ENCODE measurements around the gene MTRR.

DNA sequence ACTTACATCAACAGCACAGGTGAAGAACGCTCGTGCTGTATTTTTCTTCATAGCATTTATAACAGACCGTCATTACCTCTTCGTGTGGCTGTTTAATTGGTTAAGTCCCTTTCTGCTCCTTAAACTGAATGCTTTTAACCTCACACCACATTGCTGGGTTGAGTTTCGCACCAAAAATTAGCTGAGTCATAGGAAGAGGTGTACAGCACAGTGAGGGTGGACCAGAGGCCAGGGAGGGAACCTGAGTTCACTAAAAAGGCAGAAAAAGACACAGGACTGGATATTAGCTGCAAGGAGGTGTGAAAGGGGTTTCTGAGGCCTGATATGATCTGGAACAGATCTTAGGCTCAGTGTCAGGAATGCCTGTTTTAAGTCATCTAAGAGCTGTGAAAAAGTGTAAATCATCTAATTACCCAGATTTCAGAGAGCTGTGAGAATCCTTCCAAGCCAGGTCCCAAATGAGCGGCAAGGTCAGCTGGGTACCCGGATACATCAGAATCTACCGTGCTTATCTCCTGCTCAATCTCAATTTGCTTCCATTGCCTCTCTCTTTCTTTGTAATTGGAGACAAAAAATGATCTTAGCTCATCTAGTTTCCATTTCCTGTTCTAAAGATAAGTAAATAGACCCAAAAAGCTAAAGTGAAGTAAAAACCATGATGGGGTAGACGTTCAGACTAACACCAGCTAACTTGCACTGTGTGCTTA lies 10.9 kb upstream of the MTRR start:
- TF ChIP-seq, protein P1, sequence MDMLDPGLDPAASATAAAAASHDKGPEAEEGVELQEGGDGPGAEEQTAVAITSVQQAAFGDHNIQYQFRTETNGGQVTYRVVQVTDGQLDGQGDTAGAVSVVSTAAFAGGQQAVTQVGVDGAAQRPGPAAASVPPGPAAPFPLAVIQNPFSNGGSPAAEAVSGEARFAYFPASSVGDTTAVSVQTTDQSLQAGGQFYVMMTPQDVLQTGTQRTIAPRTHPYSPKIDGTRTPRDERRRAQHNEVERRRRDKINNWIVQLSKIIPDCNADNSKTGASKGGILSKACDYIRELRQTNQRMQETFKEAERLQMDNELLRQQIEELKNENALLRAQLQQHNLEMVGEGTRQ (CRISPR knock-in tag; IDR thresholded peaks at IDR 0.05) = no peak
- no peak for TF ChIP-seq SOX15 (CRISPR knock-in tag; IDR thresholded peaks at IDR 0.05)

Measured in WTC11 (cell line).